Activated T-helper 1 cell treated with anti-CD3 and anti-CD28 coated beads, Interleukin-12 subunit alpha, Interleukin-12 subunit beta, Interleukin-2, Interleukin-4 antibody, amounts not matched to agents 30 ng/mL and 10 ng/mL and 1 ng/mL, durations not matched to agents 14 hours and 24 hours and 36 hours (primary cell): Measurements from ENCODE around the gene GNMT. TPM values are rescaled to one million over a fixed set of nuclear protein-coding genes. Genes with fewer than 3 reads are reported as not detected.

Experiments used
- DNase-seq: peaks from one replicate; pipeline ENCODE4 v3.0.0; 2021; ENCODE audit warnings: low spot score
- H3K27ac Mint-ChIP-seq: one replicate; pipeline ENCODE4 v1.8.0; 2021; ENCODE audit warnings: mild to moderate bottlenecking, mixed read lengths
- H3K27me3 Mint-ChIP-seq: one replicate; pipeline ENCODE4 v1.8.0; 2022; ENCODE audit warnings: mild to moderate bottlenecking, moderate library complexity, mixed read lengths; ENCODE audit not compliant: insufficient read depth
- H3K36me3 Mint-ChIP-seq: one replicate; pipeline ENCODE4 v1.8.0; 2021; ENCODE audit warnings: low read depth, mixed read lengths
- H3K4me1 Mint-ChIP-seq: one replicate; pipeline ENCODE4 v1.8.0; 2021; ENCODE audit warnings: low read depth, mixed read lengths
- H3K4me3 Mint-ChIP-seq: one replicate; pipeline ENCODE4 v1.8.0; 2021; ENCODE audit warnings: mild to moderate bottlenecking, moderate library complexity, mixed read lengths
- H3K9me3 Mint-ChIP-seq: one replicate; pipeline ENCODE4 v1.8.0; 2021; ENCODE audit warnings: mixed read lengths
- intact Hi-C: fragments of 100-400 bp; cut with micrococcal nuclease; formaldehyde crosslinking; loops from one replicate; pipeline ENCODE4 v1.15.1; 2024
- total RNA-seq: library from RNA; stranded (reverse); gene quantifications from 2 replicates; pipeline ENCODE4 v1.2.3, GENCODE V29; 2022

GNMT gene
- total RNA-seq, 1 donor from 2014 or later = 0.60 TPM

- Mint-ChIP-seq H3K36me3 (peaks cover 12% of the 10 kb centered on the region), H3K27ac (no peak overlapping the region), H3K27me3 (peaks cover 18% of the 10 kb centered on the region), H3K4me1 (peaks cover 18% of the 10 kb centered on the region), H3K4me3 (no peak overlapping the region), H3K9me3 (no peaks in the 10 kb centered on the region)
- no peak for DNase-seq
- intact Hi-C loops = no loop called here
Measured at GRCh38 chr6:42958125-42958524, 2.4 kb upstream of the GNMT start.

GRCh38 chr6:42959917-42960242 lies 674 bp upstream of the GNMT start:
- H3K27me3 Mint-ChIP-seq = peaks cover 18% of the 10 kb centered on the region
- H3K9me3 Mint-ChIP-seq = no peaks in the 10 kb centered on the region
- intact Hi-C loops = loop anchor here (1.0 to 5.0 kb wide), 2 partner anchors 19 to 58 kb away; partner anchors contain the start of gene PEX6
- peaks cover 13% of the 10 kb centered on the region for H3K36me3 Mint-ChIP-seq
- H3K27ac Mint-ChIP-seq = no peak overlapping the region
- no peak for DNase-seq
- H3K4me1 Mint-ChIP-seq = peaks cover 18% of the 10 kb centered on the region
- peak overlapping the region; percentile 47 for H3K4me3 Mint-ChIP-seq

GRCh38 chr6:42961020-42961470 lies 491 bp downstream of the GNMT start:
- intact Hi-C loops = loop anchor here (5.0 kb wide), 1 partner anchor 59 kb away; no protein-coding TSS in a partner anchor
- Mint-ChIP-seq H3K4me1 (peaks cover 18% of the 10 kb centered on the region), H3K9me3 (no peaks in the 10 kb centered on the region), H3K27ac (no peak overlapping the region), H3K36me3 (peaks cover 13% of the 10 kb centered on the region), H3K27me3 (peaks cover 18% of the 10 kb centered on the region), H3K4me3 (no peak overlapping the region)
- DNase-seq = no peak

DNA sequence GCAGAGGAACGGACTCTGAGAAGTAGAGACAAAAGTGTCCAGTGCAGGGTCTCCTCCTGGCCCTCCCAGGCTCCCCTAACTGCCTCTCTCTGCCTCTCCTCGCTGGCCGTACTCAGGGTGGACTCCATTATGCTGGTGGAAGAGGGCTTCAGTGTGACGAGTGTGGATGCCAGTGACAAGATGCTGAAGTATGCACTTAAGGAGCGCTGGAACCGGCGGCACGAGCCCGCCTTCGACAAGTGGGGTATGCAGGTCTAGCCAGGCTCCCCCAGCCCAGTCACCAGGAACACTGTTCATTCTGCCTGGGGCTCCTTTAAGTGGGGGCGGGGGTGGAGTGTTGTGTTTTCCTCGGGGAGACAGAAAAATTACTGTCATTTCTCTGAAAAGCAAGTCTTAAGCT lies 1.5 kb downstream of the GNMT start:
- no peak overlapping the region for H3K27ac Mint-ChIP-seq
- H3K27me3 Mint-ChIP-seq = peaks cover 18% of the 10 kb centered on the region
- intact Hi-C loops = loop anchor here (5.0 kb wide), 1 partner anchor 60 kb away; no protein-coding TSS in a partner anchor
- peaks cover 18% of the 10 kb centered on the region for H3K4me1 Mint-ChIP-seq
- peaks cover 13% of the 10 kb centered on the region for H3K36me3 Mint-ChIP-seq
- no peaks in the 10 kb centered on the region for H3K9me3 Mint-ChIP-seq
- no peak for DNase-seq
- no peak overlapping the region for H3K4me3 Mint-ChIP-seq

DNA sequence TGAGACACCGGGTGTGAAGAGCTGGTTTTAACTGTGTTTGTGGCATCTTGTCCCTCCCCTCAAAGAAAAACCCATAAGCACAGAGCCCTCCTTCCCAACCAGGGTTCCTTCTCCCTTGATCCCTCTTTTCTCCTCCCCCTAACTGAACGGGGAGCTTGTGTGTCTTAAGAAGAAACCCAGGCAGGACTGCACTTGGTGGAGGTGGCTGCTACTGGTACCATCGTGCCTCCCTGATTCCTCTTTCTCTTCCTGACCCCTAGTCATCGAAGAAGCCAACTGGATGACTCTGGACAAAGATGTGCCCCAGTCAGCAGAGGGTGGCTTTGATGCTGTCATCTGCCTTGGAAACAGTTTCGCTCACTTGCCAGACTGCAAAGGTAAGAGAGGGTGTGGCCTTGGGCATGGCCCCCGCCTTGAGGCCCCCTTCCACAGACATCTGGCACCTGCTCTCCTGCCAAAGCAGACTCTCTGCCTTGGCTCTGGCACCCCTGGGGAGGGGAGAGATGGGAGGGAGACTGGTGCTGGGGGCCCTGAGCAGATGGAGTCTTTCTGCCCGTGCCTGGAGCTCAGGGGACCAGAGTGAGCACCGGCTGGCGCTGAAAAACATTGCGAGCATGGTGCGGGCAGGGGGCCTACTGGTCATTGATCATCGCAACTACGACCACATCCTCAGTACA lies 2.1 kb downstream of the GNMT start:
- Mint-ChIP-seq H3K4me3 (no peak overlapping the region), H3K27me3 (peaks cover 18% of the 10 kb centered on the region), H3K27ac (no peak overlapping the region), H3K36me3 (peaks cover 15% of the 10 kb centered on the region), H3K9me3 (no peaks in the 10 kb centered on the region), H3K4me1 (peaks cover 18% of the 10 kb centered on the region)
- DNase-seq = no peak
- intact Hi-C loops = loop anchor here (5.0 kb wide), 1 partner anchor 60 kb away; no protein-coding TSS in a partner anchor

- Mint-ChIP-seq H3K9me3 (no peaks in the 10 kb centered on the region), H3K4me1 (peaks cover 18% of the 10 kb centered on the region), H3K27ac (no peak overlapping the region), H3K4me3 (no peak overlapping the region), H3K36me3 (peaks cover 18% of the 10 kb centered on the region), H3K27me3 (peaks cover 18% of the 10 kb centered on the region)
- no peak for DNase-seq
- intact Hi-C loops = loop anchor here (5.0 kb wide), 1 partner anchor 61 kb away; no protein-coding TSS in a partner anchor
Measured at GRCh38 chr6:42963179-42963854, 2.8 kb downstream of the GNMT start.

GRCh38 chr6:42963855-42964605 lies 3.5 kb downstream of the GNMT start:
- intact Hi-C loops = loop anchor here (5.0 kb wide), 1 partner anchor 62 kb away; no protein-coding TSS in a partner anchor
- DNase-seq = no peak
- Mint-ChIP-seq H3K27ac (no peak overlapping the region), H3K36me3 (peaks cover 21% of the 10 kb centered on the region), H3K27me3 (peaks cover 18% of the 10 kb centered on the region), H3K4me1 (peaks cover 18% of the 10 kb centered on the region), H3K4me3 (no peak overlapping the region), H3K9me3 (no peaks in the 10 kb centered on the region)

DNA sequence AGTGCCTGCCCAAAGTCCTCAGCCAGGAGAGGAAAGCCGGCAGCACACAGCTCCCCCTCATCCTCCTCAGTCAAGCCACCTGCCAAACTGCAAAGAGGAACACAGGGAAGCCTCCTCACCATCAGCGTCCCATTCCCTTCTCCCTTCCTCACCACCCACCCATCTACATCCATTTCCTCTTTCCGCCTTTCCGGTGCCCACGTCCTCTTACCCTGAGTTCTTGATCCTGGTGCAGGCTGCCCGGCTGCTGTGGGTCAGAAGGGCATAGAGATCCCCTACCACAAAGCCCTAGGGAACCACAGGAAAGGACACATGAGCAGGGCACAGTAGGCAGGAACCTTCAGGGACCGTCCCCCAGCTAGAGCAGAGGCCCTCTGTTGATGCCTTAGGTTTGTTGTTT lies 6.0 kb downstream of the GNMT start:
- DNase-seq = no peak
- H3K4me3 Mint-ChIP-seq = no peak overlapping the region
- no peaks in the 10 kb centered on the region for H3K9me3 Mint-ChIP-seq
- intact Hi-C loops = no loop called here
- H3K36me3 Mint-ChIP-seq = peaks cover 24% of the 10 kb centered on the region
- H3K27ac Mint-ChIP-seq = no peak overlapping the region
- no peaks in the 10 kb centered on the region for H3K27me3 Mint-ChIP-seq
- peaks cover 11% of the 10 kb centered on the region for H3K4me1 Mint-ChIP-seq

GRCh38 chr6:42967228-42967627 lies 6.7 kb downstream of the GNMT start:
- H3K27ac Mint-ChIP-seq = peak overlapping the region; percentile 23
- H3K4me1 Mint-ChIP-seq = peaks cover 11% of the 10 kb centered on the region
- peaks cover 20% of the 10 kb centered on the region for H3K36me3 Mint-ChIP-seq
- intact Hi-C loops = no loop called here
- no peaks in the 10 kb centered on the region for H3K9me3 Mint-ChIP-seq
- H3K27me3 Mint-ChIP-seq = no peaks in the 10 kb centered on the region
- no peak overlapping the region for H3K4me3 Mint-ChIP-seq
- no peak for DNase-seq

DNA sequence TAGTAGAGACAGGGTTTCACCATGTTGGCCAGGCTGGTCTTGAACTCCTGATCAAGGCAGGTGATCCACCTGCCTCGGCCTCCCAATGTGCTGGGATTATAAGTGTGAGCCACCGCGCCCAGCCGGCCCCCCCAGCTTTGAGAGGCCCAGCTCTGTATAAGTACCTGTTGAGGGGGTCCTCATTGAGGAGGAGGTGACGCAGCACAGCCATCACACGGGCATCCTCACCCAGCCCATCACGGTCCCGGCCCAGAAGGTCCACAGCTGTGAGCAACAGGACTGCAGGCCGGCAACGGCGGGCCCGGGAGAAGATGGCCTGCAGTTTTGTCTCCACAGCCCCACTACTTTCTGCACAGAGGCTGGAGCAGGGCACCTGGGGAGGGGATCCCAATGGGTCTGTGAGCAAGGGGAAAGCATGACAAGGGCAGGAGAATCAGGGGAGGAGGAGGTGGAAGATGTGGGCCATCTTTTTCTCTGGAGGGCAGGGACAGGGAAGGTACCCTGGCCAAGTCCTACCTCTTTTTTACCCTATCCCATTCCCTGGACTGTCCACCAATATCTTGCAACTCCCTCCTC lies 7.7 kb downstream of the GNMT start:
- Mint-ChIP-seq H3K4me1 (peaks cover 6% of the 10 kb centered on the region), H3K9me3 (no peaks in the 10 kb centered on the region), H3K4me3 (no peak overlapping the region), H3K36me3 (peaks cover 15% of the 10 kb centered on the region), H3K27ac (no peak overlapping the region), H3K27me3 (no peaks in the 10 kb centered on the region)
- no peak for DNase-seq
- intact Hi-C loops = no loop called here

DNA sequence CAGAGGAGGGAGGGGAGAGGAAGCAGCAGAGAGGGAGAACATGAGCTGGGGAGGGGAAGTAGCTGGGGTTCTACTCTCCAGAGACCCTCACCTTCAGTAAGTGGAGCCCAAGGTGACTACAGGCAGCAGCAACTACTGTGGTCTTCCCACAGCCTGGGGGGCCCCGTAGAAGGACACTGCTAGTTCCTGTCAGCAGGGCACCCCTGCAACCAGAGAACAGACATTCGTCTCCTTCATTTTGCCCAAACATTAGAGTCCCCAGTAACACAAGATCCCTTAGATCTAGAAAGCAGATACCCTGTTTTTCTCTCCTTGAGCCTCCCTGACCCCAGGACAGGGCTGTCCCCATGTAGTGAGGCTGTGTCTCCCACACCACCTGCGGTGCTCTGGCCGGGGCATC lies 8.2 kb downstream of the GNMT start:
- no peaks in the 10 kb centered on the region for H3K27me3 Mint-ChIP-seq
- DNase-seq = no peak
- no peak overlapping the region for H3K27ac Mint-ChIP-seq
- no peak overlapping the region for H3K4me3 Mint-ChIP-seq
- H3K9me3 Mint-ChIP-seq = no peaks in the 10 kb centered on the region
- H3K4me1 Mint-ChIP-seq = peaks cover 6% of the 10 kb centered on the region
- peaks cover 18% of the 10 kb centered on the region for H3K36me3 Mint-ChIP-seq
- intact Hi-C loops = no loop called here

GRCh38 chr6:42969431-42969830 lies 8.9 kb downstream of the GNMT start:
- intact Hi-C loops = no loop called here
- H3K4me3 Mint-ChIP-seq = no peak overlapping the region
- peaks cover 20% of the 10 kb centered on the region for H3K36me3 Mint-ChIP-seq
- H3K27me3 Mint-ChIP-seq = no peaks in the 10 kb centered on the region
- H3K9me3 Mint-ChIP-seq = no peaks in the 10 kb centered on the region
- H3K27ac Mint-ChIP-seq = no peak overlapping the region
- no peak for DNase-seq
- H3K4me1 Mint-ChIP-seq = peaks cover 6% of the 10 kb centered on the region
